HUDEP-2 (cell line): Measurements from ENCODE around the gene PAPLN.

Experiments used
- DNase-seq, 76 experiments: peaks; one replicate each; lab custom pipeline; 2025; ENCODE audit not compliant: unreplicated experiment in 76 of 76; lab: John Stamatoyannopoulos, UW

PAPLN gene

GRCh38 chr14:73227812-73228781, 9.2 kb upstream of the PAPLN start:
- peak in 2 of 76 experiments; percentile 3 to 10 for DNase-seq

GRCh38 chr14:73230051-73230450, 7.3 kb upstream of the PAPLN start:
- no peak for DNase-seq

- DNase-seq: peak in 38 of 76 experiments; percentile 2 to 61 (median 26)
Observed at GRCh38 chr14:73231981-73232851, 5.1 kb upstream of the PAPLN start.

GRCh38 chr14:73232984-73233383, 4.3 kb upstream of the PAPLN start:
- DNase-seq: no peak

GRCh38 chr14:73233564-73233963, 3.7 kb upstream of the PAPLN start:
- DNase-seq: no peak

GRCh38 chr14:73234029-73234428, 3.3 kb upstream of the PAPLN start:
- no peak for DNase-seq

GRCh38 chr14:73234586-73235394, 2.5 kb upstream of the PAPLN start:
- DNase-seq: no peak

- DNase-seq: no peak
Observed at GRCh38 chr14:73235531-73236155, 1.7 kb upstream of the PAPLN start.

GRCh38 chr14:73236157-73236556, 1.1 kb upstream of the PAPLN start:
- no peak for DNase-seq

GRCh38 chr14:73236752-73237218, 521 bp upstream of the PAPLN start:
- no peak for DNase-seq

GRCh38 chr14:73237786-73238423, 599 bp downstream of the PAPLN start:
- DNase-seq: no peak

- DNase-seq: peak in 2 of 76 experiments; percentile 17 to 21
Observed at GRCh38 chr14:73238424-73238852, 1.1 kb downstream of the PAPLN start.

- DNase-seq: no peak
Observed at GRCh38 chr14:73238941-73239340, 1.6 kb downstream of the PAPLN start.

GRCh38 chr14:73239393-73240241, 2.3 kb downstream of the PAPLN start:
- peak in 1 of 76 experiments; percentile 19 for DNase-seq

- DNase-seq: no peak
Observed at GRCh38 chr14:73240816-73241480, 3.6 kb downstream of the PAPLN start.

- DNase-seq: peak in 3 of 76 experiments; percentile 17 to 21 (median 17)
Observed at GRCh38 chr14:73241481-73242165, 4.3 kb downstream of the PAPLN start.

GRCh38 chr14:73242357-73242901, 5.1 kb downstream of the PAPLN start:
- DNase-seq: no peak
